DMS153 treated with DMSO at 0.1 percent for 48 hours (cell line): ENCODE measurements around the gene B3GNT7.

Experiments
- DNase-seq: peaks from one replicate; lab custom pipeline; 2025; ENCODE audit not compliant: unreplicated experiment; lab: John Stamatoyannopoulos, UW

B3GNT7 gene

DNA sequence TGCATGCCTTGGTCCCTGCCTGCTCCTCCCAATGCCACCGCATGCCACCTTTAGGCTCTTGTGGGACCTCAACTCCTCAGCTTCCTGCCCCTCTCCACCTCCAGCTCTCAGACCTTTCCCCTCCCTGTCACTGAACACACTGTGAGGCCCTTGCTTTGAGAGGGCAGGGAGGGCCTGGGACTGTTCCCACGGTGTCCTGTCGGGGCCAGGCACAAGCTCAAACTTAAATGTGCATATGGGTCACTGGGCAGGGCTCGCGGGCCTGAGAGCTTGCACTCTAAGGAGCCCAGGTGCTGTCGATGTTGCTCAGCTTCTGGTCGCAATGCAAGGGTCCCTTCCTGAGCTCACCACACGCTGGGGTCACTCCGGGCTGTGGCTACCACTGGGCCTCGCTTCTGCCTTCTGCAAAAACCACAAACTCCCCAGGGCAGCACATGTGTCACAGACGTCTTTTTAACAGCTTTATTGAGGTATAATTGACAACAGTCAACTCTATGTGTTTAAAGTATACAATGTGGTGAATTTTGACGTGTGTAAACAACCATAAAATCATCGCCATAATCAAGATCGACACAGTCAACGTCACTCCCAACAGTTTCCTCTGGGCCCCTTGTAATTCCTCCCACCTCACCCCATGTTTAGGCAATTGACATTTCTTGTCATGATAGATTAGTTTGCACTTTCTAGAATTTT is 11.9 kb upstream of the B3GNT7 start:
- DNase-seq, result no peak

DNA sequence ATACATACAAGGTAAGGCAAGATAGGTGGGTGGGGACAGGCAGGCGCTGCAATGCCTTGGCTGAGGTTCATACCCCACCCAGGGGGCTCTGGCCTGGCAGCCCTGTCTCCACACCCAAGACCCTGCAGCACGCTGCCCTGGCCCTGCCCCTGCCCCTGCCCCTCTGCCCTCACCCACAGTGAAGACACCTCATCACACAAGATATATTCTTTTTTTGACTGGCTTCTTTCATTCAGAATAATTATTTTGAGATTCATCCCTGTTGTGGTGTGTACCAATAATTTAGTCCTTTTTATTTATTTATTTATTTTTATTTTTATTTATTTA is 11.4 kb upstream of the B3GNT7 start:
- DNase-seq, result no peak

DNA sequence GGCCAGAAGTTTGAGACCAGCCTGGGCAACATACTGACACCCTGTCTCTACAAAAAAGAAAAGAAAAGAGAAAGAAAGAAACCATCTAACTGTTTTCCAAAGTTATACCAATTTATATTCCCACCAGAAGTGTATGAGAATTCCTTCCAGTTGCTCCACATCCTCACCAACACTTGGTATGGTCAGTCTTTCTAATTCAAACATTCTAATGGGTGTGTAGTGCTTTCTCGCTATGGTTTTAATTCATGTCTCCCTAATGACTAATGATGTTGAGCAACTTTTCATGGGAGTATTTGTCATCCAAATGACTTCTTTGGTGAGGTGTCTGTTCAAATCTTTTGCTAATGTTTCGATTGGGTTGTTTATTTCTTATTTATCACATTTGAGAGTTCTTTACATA is 10.5 kb upstream of the B3GNT7 start:
- no peak for DNase-seq

DNA sequence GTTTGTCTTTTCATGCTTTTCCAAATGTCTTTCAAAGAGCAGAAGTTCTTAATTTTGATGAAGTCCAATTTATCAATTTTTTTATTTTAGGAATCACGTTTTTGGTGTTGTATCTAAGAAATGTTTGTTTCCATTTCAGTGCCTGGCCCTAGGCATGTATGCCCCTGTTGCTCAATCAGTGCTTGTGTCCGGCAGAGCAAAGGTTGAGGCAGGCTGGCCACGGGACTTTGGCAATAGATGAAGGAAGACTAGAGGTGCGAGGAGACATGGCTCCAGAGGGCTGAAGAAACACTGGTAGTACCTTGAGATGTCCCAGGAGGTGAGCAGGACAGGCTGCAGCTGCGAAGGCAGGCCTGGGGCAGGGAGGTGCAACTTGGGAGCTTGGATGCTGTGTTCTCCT is 10.1 kb upstream of the B3GNT7 start:
- DNase-seq, result no peak

DNA sequence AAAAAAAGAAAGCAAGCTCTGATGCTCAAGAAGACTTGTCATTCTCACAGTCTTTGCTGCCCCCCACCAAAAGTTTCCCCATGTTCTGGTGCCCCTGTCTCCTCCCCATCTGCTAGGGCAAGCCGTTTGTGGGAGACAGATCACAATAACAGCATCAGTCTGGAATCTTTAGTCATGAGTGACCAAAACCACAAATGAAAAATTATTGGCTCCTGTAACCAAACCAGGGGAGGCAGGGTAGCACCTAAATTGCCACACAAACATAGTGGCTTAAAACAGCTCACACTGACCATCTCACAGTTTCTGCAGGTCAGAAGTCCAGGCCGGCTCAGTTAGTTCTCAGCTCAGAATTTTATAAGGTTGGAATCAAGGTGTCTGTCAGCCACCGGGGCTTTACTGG is 9.1 kb upstream of the B3GNT7 start:
- no peak for DNase-seq

DNA sequence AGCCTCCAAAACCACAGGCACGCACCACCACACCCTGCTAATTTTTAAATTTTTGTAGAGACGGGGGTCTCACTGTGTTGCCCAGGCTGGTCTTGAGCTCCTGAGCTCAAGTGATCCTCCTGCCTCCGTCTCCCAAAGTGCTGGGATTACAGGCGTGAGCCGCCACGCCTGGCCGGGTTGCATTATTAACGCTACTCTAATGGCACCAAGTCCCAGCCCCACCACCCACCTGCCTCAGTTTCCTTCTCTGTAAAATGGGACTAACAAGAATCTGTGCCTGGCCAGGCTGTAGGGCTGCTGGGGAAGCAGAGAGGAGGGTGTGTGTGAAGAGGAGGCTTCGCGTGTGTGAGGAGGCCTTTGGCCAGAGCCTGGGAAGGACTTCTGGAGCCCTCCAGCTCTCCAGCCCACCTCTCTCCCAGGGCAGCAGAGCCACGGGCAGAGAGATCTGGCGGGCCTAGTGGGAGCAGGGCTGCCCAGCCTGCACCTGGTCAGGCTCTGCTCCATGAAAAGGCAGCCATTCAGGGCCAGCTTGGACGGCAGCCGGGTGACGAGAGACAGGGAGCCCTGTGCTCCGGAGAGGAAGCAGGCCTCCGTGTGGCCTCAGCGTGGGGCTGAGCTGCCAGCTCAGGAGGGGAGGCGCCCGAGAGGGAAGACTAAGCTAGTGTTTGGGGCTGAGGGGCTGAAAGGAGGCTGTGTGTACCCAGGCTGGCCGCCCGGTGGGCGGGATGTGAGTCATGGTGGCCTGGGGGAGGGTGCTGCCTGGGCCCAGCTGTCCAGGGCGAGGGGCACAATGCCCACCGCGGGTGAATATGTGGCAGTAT is 7.4 kb upstream of the B3GNT7 start:
- no peak for DNase-seq

DNA sequence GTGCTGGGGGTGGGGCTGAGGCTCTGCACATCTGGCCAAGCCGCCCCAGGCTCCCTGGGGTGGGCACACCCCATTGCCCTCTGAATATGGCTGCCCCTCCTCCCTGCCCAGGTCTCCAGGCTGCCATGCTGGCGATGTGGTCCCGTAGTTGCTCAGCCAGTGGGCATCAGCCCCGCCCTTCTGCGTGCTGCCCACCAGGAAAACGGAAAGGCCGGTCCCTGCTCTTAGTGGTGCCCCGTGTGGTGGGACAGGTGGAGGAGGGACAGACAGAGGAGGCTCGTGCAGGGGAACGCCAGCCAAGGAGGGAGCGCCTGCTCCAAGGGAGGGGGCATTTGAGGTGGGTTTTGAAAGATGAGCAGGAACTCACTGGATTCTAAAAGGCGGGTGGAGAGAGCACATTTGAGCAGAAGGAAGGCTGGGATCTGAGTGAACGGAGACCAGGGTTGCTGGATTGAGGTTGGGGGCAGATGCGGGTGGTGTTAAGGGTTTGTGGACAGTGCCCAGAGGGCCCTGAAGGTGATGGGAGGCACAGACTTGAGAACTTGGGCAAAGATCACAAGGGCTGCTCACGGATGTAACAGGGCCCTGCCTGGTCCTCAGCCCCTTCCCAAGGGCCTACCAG is 6.7 kb upstream of the B3GNT7 start:
- no peak for DNase-seq

DNA sequence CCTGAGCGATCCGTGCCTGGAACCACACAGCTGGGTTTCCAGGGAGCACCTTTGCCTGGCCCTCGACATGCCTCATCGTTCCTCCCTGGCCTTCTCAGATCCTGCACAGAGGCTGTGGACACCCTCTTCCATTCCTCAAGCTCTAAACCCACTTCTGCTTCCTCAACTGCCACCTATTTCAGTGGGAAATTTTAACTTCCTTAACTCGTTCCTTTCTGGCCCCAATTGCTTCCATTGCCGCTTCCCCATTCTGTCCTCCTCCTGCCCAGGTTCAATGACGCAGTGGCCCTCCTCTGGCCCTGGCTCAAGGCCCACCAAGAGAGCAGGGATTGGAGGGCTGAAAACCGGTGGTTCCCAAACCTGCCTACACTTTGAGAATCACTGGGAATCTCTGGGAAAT is 4.8 kb upstream of the B3GNT7 start:
- no peak for DNase-seq

DNA sequence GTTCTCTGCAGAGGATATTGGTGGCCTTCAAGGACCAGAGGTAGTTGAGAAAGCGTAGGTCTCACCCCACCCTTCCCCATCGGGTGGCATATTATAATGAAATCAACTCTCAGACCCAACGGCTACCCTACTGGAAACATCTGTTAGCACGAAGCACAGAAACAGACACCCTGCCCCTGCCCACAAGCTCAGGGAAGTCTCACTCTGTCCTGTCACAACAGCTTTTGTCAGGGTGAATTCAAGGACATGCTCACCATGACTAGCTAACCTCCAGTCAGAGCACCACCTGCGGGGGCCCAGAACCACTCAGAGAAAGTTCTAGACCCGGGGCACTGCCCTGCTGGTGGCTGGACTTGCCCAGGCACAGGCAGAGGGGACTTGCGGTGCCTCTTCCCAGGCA is 3.5 kb upstream of the B3GNT7 start:
- no peak for DNase-seq

DNA sequence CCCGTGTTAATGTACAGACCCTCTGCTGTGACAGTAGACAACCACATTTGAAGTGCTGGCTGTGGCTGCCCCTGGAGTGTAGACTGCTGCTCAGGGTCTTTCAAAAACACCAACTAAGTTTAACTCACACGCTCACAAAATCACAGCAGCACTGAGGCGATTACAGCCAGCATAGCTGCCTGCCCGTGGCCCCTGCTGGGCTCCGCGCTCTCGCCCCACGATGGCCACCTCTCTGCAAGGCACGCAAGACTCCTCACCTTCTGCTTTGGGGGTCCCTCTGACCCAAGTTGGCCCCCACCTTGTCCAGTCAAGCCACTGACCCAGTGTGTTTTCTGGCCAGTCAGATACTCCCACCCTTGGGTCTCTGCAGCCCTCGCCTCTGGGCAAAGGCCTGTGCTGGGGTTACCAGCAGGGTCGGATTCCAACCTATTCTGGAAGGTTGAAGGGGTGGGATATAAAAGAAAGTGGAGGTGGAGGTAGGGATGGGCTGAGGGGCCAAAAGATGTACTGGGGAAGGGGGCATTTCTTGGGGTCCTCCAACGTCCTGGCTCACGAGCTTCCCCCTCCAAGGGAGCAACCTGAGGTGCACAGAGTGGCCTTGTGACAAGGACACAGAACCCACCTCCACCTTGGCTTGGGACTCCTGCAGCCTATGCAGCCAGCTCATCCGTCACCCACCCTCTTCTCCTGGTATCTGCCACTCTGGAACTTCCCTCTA is 2.9 kb upstream of the B3GNT7 start:
- no peak for DNase-seq

DNA sequence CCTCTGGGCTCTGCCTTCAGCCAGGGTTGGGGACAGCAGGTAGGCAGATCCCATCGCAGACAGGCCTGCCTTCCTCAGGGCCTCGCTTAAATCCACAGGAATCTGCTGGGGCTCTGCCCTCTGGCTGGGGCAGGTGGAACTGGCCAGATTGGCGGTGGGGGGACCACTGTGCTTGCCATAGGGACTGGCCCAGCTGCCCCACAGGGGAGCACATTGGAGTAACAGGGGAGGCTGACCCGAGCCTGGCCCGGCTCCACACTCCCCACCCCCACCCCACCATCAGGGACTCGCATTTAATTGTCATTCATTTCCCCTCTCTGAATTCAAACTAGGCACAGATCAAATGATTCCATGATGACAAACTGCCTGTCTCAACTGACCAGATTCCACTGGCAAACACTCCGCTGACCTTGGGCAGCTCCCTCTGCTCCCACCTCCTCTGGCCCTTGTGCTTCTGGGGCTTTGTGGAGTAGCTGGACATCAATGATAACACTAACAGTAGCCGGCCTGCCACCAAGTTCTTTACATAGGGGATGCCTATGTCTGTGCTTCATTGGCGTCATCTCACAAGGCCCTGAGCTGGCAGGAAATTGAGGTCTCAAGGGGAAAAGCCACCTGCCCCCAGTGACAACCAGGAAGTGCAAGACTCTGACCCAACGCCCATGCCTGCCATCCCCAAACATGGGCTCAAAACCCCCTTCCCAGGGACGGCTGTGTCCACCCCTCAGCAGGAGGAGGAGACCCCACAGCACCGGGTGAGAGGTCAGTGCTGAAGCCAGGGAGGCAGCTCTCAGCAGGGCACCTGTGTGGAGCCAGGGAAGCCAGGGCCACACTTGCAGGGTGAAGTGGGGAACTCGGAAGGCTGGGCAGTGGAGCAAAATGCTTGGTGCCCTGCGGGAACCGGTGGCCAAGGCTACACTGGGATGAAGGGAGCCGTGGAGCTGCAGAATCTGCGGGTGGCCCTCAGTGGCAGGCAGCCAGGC is 2.1 kb upstream of the B3GNT7 start:
- DNase-seq, result no peak

DNA sequence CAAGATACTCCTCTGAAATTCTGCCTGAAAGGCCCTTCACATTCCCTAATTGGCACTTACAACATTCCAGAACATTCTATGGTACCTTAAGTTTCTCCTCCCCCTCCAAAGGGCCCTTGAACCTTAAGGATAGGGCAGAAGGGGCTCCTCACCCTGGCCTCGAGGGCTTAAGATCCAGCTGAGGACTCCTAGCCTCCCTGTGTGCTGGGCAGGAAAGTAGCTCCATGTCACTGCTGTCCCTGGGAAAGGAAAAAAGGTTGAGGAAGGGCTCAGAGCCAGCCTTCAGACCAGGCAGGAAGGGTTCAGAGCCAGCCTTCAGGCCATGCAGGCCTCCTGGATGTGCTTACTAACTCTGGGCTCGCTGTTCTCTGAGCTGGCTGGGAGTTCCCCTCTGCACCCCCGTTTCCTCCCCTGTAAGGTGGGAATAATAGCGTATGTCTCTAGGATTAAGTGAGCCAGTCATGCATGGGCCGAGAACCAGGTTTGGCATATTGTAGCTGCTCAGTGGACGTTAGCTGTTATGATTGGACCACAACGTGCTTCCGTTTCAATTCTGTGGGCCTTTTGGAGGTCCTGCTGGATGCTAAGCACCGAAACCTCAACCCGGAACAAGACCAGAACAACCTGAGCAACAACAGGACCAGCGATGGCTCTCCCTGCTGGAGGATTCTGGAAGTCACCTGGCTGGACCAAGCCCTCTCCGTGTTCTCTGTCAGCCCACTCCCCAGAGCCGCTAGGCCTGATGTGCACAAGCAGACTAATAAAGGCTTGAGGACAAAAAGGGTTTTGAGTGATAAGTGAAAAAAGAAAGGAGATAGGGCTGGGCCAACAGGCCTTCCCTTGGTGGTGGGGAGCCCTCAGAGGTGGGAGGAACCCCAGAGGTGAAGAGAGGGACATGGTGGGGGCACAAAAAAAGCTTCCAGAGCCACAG is 1.0 kb upstream of the B3GNT7 start:
- DNase-seq, result no peak

DNA sequence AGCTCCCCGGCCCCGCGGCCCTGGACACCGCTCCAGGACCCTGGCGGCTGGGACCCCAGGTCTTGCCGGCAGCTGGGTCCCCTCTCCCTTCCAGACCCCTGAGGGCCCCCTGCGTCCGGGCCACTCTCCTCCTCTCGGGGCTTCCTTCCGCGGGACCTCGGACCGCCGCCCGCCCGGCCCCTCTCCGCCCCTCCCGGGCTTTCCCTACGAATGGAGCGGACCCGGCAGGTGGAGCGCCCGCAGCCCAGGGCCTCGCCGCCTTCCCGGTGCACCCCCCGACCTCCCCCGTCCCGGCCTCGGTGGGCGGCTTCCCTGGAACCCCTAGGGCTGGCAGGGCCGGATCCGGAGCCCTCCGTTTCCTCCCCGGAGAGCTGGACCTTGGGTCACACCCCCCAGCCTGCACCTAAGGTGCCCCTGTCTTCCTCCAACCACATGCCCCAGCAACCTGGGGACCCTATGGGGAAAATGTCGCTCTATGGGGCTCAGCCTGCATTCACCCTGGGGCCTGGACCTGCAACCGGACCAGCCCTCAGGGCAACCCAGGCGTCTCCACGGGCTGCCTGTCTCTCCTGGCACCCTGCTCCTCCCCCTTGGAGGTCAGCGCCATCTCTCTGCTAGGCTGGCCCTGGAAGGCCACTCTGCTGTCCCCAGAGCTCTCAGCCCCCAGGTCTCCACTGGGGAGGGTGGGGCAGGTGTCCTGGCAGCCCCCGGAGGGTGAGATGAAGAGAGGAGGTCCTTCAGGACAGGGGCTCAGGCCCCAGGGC is 730 bp downstream of the B3GNT7 start:
- no peak for DNase-seq

DNA sequence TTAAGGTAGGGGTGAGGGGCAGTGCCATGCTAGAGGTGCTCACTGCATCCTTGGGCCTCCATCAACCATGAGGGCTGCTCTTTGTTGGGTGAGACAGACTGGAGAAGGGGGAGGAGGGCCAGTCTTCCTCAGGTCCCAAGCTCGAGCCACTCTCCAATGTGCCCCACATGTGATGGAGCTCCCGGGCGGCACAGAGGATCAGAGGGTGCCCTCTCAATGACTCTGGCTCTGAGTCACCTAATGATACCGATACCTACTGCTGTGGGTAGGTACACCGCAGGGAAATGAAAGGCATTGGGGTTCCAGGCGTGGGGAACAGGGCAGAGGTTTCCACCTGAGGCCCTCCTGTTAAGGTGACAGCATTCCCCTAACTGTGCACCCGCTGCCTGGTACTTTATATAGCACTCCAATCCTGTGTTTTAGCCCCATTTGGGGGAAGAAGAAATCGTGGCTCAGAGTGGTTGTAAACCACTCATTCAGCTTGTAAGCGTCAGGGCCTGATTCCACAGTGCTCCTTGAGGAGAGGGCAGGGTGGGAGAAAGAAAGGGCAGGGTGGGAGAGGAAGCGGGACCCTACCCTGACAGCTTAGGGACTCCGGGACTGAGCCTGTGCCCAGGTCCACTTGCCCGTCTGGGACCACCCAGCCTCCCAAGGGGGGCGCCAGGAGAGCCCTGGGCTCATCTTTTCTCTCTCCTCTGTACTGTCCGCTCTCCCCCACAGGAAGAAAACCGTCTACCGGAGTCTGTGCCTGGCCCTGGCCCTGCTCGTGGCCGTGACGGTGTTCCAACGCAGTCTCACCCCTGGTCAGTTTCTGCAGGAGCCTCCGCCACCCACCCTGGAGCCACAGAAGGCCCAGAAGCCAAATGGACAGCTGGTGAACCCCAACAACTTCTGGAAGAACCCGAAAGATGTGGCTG is 1.8 kb downstream of the B3GNT7 start:
- no peak for DNase-seq

DNA sequence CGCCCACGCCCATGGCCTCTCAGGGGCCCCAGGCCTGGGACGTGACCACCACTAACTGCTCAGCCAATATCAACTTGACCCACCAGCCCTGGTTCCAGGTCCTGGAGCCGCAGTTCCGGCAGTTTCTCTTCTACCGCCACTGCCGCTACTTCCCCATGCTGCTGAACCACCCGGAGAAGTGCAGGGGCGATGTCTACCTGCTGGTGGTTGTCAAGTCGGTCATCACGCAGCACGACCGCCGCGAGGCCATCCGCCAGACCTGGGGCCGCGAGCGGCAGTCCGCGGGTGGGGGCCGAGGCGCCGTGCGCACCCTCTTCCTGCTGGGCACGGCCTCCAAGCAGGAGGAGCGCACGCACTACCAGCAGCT is 2.4 kb downstream of the B3GNT7 start:
- no peak for DNase-seq

DNA sequence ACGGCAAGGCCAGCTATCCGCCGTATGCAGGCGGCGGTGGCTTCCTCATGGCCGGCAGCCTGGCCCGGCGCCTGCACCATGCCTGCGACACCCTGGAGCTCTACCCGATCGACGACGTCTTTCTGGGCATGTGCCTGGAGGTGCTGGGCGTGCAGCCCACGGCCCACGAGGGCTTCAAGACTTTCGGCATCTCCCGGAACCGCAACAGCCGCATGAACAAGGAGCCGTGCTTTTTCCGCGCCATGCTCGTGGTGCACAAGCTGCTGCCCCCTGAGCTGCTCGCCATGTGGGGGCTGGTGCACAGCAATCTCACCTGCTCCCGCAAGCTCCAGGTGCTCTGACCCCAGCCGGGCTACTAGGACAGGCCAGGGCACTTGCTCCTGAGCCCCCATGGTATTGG is 3.1 kb downstream of the B3GNT7 start:
- no peak for DNase-seq

DNA sequence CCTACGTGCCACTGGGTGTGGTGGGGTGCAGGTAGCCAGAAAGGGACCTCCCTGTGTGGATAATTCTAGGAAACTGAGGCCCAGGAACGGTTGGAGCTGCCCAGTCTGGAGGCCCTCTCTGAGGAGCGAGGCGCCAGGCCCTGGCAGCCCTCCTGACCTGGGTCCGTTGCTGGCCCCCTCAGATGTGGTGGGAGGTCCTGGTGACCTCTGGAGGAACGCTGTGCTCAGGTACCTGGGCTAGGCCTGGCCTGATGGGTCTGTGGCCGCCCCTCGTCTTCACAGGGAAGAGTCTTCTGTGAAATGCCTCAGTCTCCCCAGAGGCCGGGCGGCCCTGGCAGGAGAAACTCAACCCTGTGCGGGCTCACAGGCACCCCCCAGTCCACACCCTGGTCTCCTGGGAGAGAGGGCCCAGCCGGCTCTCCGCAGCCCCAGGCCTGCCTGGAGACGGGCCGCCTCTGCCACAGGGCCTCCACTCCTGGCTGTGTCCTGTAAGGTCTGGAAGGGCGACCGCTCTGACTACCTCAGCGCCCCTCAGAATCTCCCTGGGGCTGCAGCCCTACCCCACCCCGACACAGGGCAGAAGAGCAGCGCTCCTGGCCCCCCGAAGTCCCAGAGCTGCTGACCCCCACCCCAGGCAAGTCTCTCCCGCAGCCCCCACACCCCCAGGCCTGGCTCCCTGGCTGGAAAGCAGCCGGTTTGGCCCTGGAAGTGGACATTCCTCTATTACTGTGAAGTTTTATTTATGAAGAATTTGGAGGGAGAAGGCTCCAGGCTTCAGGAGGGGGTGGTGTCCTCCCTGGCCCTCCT is 3.7 kb downstream of the B3GNT7 start:
- DNase-seq, result no peak
